Lung (tissue), 12 donors: ENCODE measurements around the gene ADGRA3. TPM values are rescaled to one million over a fixed set of nuclear protein-coding genes. Genes with fewer than 3 reads are reported as not detected.

ENCODE experiments used
- ATAC-seq: fragments of 200-7000 bp; cut with Tn5 transposase; one replicate; pipeline ENCODE4 v1.9.1; 2020; ENCODE audit warnings: moderate number of reproducible peaks; ENCODE audit not compliant: insufficient read depth, low FRiP score
- DNase-seq, 3 donors: peaks; one replicate each; pipeline ENCODE4 v3.0.0-alpha.2; 2013 to 2017
- H3K27ac ChIP-seq, 2 donors: one replicate each; pipeline ENCODE4 v1.5.1; 2013; ENCODE audit warnings: mild to moderate bottlenecking in 2 of 2, moderate library complexity in 2 of 2, control low read depth in 1 of 2, inconsistent platforms in 1 of 2, low read depth in 1 of 2, low read length in 1 of 2
- H3K27me3 ChIP-seq, 3 donors: one replicate each; pipeline ENCODE4 v1.5.1; 2013; ENCODE audit warnings: low read length in 2 of 3; ENCODE audit not compliant: control insufficient read depth in 3 of 3, insufficient read depth in 3 of 3
- H3K36me3 ChIP-seq, 4 donors: one replicate each; pipeline ENCODE4 v1.5.1; 2013; ENCODE audit warnings: low read length in 4 of 4, mild to moderate bottlenecking in 1 of 4, moderate library complexity in 1 of 4; ENCODE audit not compliant: control insufficient read depth in 4 of 4, insufficient read depth in 4 of 4
- H3K4me1 ChIP-seq, 5 donors: one replicate each; pipeline ENCODE4 v1.5.1; 2013; ENCODE audit warnings: low read length in 5 of 5, mild to moderate bottlenecking in 2 of 5, moderate library complexity in 1 of 5; ENCODE audit not compliant: control insufficient read depth in 5 of 5, insufficient read depth in 5 of 5
- H3K4me3 ChIP-seq: one replicate; pipeline ENCODE4 v1.5.1; 2013; ENCODE audit warnings: mild to moderate bottlenecking, control low read depth, moderate library complexity
- H3K9ac ChIP-seq, 2 donors: one replicate each; pipeline ENCODE4 v1.5.1; 2013; ENCODE audit warnings: low read length in 2 of 2, control low read depth in 1 of 2; ENCODE audit not compliant: insufficient read depth in 1 of 2
- H3K9me3 ChIP-seq, 4 donors: one replicate each; pipeline ENCODE4 v1.5.1; 2013; ENCODE audit warnings: low read length in 3 of 4, mild to moderate bottlenecking in 1 of 4, moderate library complexity in 1 of 4; ENCODE audit not compliant: control insufficient read depth in 4 of 4, insufficient read depth in 3 of 4
- CTCF ChIP-seq: IDR thresholded peaks from 2 replicates; pipeline ENCODE4 v1.5.1; 2012; ENCODE audit warnings: mild to moderate bottlenecking; ENCODE audit errors: control extremely low read depth, extremely low read depth
- WGBS, 2 donors: extraction: QIAGEN DNeasy Blood & Tissue Kit; methylation state at CpG; one replicate each; pipeline ENCODE4 v1.1.7; 2013; 5-methylcytosine and 5-hydroxymethylcytosine counted together
- polyA plus RNA-seq, 2 donors: library from polyadenylated mRNA; stranded (reverse); fragments of 200-250 nt; gene quantifications; one replicate each; pipeline ENCODE4 v1.2.1, GENCODE V29; 2013
- total RNA-seq, 2 donors: library from RNA; depleted of rRNA in 1 of 2; stranded (reverse); fragments of >200 nt in 1 of 2; gene quantifications; one replicate each; pipeline ENCODE4 v1.2.1, GENCODE V29; 2014 to 2021
- donor health status: control.
- donor health status: control.
- donor health status: Bipolar disorder and iron deficiency.
- donor health status: healthy.
- donor health status: DM: yes; HTN: yes; CAD: no.

Gene ADGRA3
- total and polyA plus RNA-seq, 4 donors, result 6.6 to 62.8 (median 11.9) TPM

GRCh38 chr4:22412013-22412412 lies 103.9 kb downstream of the ADGRA3 start:
- no peak for TF ChIP-seq CTCF
- no peaks in the 10 kb centered on the region for H3K27me3 ChIP-seq
- peaks cover 0 to 2% (median 0%) of the 10 kb centered on the region in 5 donors for H3K4me1 ChIP-seq
- DNase-seq (no peak), ATAC-seq (no peak)
- H3K36me3 ChIP-seq, result peaks cover 0 to 6% (median 1%) of the 10 kb centered on the region in 4 donors
- H3K4me3 ChIP-seq, result no peak overlapping the region
- no peak overlapping the region for H3K27ac ChIP-seq
- H3K9me3 ChIP-seq, result no peaks in the 10 kb centered on the region
- H3K9ac ChIP-seq, result no peak overlapping the region
- 85 to 88% methylated on average over 3 of the region's 3 CpGs for WGBS, 2 donors

GRCh38 chr4:22410645-22411247 lies 105.1 kb downstream of the ADGRA3 start:
- no peak for ATAC-seq
- Histone ChIP-seq H3K27me3 (no peaks in the 10 kb centered on the region), H3K36me3 (peaks cover 0 to 11% (median 3%) of the 10 kb centered on the region in 4 donors), H3K9ac (no peak overlapping the region), H3K4me1 (no peaks in the 10 kb centered on the region), H3K9me3 (no peaks in the 10 kb centered on the region), H3K27ac (no peak overlapping the region), H3K4me3 (no peak overlapping the region)
- peak; percentile 30 for TF ChIP-seq CTCF
- 87 to 90% methylated on average over 1 of the region's 1 CpG for WGBS, 2 donors
- peak in 2 of 3 donors; percentile 42 to 43 for DNase-seq

- no peaks in the 10 kb centered on the region for H3K4me1 ChIP-seq
- H3K27ac ChIP-seq, result no peak overlapping the region
- WGBS, 2 donors, result 83 to 90% methylated on average over 1 of the region's 1 CpG
These were observed 107.4 kb downstream of the ADGRA3 start for GRCh38 chr4:22408474-22408873.

More at GRCh38 chr4:22408474-22408873, 107.4 kb downstream of the ADGRA3 start:
- no peaks in the 10 kb centered on the region for H3K27me3 ChIP-seq
- no peaks in the 10 kb centered on the region for H3K9me3 ChIP-seq
- no peak for ATAC-seq
- TF ChIP-seq CTCF, result no peak
- no peak for DNase-seq
- H3K9ac ChIP-seq, result no peak overlapping the region
- H3K36me3 ChIP-seq, result peaks cover 0 to 13% (median 6%) of the 10 kb centered on the region in 4 donors
- H3K4me3 ChIP-seq, result no peak overlapping the region
